NCI-H146 treated with DMSO at 0.1 percent for 48 hours (cell line): ENCODE data around the gene VPREB1.
"Not testable (repeated sequence)": the region's sequence is repeated elsewhere in the genome, so short reads cannot be mapped to it uniquely, and the experiment has no call there.

ENCODE experiments used
- DNase-seq: peaks from one replicate; lab custom pipeline; 2025; ENCODE audit not compliant: unreplicated experiment; lab: John Stamatoyannopoulos, UW

The VPREB1 gene, protein sequence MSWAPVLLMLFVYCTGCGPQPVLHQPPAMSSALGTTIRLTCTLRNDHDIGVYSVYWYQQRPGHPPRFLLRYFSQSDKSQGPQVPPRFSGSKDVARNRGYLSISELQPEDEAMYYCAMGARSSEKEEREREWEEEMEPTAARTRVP

DNA sequence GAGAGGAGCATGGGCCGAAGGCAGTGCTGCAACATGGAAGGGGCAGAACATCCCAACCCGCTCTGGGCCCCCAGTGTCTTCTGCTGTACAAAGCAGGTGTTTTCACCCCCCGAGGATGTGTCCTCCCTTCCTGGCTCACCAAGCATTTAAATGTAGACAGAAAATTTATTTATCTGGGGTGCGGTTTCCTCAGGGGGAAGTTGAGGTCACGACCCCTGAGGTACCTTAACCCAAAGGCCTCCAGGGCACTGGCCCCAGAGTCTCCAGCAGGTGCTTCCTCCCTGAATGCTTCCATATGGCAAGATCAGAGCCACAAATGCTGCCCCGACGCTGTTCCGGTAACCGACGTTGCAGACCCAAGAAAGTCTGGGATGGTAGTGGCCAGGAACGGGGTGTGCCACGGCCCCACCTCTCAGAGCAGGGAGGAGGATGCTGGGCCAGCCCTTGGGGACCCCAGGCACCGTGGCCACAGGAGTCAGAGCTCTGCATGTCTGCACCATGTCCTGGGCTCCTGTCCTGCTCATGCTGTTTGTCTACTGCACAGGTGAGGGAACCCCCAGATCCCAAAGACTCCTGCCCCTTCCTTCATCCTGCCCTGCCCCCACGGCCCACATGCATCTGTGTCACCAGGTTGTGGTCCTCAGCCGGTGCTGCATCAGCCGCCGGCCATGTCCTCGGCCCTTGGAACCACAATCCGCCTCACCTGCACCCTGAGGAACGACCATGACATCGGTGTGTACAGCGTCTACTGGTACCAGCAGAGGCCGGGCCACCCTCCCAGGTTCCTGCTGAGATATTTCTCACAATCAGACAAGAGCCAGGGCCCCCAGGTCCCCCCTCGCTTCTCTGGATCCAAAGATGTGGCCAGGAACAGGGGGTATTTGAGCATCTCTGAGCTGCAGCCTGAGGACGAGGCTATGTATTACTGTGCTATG, at the start of gene VPREB1:
VPREB1 (plus strand) TSS at position 471 of the 935 bp plus-strand sequence; CDS start at position 499, 28 bp downstream.
- DNase-seq = no peak

DNA sequence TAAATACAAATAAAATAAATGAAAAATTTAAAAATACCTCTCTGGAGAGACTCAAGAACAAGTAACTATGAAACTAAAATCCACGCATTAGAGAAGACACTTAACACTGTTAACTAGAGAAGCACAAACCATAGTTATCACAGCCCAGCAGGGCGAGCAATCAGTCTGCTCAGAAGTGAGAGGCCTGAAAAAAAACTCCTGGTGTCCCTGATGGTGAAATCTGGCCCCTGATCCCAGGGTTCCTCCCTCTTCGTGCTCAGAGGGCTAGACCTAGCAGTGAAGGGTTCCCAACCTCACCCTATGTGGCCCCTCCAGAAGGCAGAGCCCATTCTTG, 49.7 kb upstream of the VPREB1 start:
- DNase-seq = no peak

DNA sequence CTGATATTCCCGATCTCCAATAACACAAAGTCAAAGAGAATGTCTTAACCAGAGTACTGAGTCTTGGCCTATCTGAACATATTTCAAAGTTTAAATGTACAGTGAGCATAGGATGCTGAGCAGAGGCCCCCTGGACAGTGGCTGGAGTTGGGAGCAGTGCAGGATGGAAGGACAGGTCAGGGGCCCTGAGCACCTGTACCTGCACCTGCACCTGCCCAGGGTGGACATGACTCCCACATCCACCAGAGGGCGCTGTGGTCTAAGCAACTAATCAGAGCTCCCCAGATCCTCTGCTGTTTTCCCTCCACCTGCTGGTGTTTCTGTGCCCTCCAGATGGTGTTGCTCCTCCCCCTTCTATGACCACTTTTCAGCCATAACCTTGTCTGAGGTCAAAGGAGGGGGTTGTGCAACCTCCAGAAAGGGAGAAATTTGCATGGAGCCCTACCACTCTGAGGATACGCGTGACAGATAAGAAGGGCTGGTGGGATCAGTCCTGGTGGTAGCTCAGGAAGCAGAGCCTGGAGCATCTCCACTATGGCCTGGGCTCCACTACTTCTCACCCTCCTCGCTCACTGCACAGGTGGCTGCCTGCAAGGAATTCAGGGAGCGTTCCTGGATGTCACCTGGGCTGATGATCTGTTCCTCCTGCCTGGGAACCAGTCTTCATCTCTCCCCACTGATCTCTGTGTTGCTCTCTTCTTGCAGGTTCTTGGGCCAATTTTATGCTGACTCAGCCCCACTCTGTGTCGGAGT, 49.1 kb upstream of the VPREB1 start:
- DNase-seq = peak; percentile 64

DNA sequence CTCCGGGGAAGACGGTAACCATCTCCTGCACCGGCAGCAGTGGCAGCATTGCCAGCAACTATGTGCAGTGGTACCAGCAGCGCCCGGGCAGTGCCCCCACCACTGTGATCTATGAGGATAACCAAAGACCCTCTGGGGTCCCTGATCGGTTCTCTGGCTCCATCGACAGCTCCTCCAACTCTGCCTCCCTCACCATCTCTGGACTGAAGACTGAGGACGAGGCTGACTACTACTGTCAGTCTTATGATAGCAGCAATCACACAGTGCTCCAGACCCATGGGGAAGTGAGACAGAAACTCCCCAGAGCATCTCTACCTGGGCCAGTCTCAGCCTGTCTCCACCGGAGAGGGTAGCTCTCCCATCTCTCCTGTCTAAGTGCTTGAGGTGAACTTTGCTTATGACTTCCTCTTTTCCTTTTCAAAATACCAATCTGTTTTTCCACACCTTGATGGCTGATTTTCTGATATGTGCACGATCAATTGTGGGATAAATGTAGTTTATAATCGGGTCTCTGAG, 48.5 kb upstream of the VPREB1 start:
- DNase-seq = no peak

DNA sequence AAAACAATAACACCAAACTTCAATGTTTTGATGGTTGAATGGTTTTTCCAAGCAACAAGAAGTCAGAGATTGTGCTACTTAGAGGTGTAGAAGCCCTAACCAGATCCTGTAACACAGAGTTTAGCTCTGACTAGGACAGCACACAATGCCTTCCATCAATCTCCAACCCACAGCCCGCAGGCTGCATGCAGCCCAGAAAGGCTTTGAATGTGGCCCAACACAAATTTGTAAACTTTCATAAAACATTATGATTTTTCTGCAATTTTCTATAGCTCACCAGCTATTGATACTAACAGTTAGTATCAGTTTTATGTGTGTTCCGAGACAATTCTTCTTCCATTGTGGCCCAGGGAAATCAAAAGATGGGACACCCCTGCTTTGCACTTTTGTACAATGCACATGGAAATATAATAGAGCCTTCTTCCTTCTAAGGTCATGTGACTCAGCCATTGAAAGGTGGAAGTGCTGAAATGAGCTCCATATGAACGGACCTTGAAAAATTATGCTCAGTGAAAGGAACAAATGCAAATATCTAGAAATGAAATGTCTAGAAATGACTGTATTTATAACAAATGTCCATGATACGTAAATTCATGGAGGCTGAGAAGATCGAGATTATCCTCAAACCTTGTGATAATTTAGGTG, 47.6 kb upstream of the VPREB1 start:
- DNase-seq = no peak

DNA sequence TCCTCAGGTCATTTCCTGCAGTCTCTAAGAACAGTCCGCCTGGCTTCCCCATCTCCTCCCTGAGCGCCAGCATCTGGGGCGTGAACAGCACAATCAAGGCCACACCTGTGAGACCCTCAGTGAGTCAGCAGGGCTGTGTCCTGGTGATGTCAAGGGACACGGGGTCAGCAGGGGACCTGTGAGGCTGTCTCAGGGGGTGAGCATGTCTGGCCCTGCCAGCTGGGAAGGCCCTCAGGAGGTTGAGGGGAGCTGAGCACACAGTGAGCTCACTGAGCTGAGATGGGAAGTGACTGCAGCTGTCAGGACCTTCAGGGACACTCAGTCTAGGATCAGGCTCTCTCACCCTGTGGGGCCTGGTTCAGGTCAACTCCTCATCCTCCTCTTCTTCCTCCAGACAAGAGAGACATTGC, 46.6 kb upstream of the VPREB1 start:
- no peak for DNase-seq

DNA sequence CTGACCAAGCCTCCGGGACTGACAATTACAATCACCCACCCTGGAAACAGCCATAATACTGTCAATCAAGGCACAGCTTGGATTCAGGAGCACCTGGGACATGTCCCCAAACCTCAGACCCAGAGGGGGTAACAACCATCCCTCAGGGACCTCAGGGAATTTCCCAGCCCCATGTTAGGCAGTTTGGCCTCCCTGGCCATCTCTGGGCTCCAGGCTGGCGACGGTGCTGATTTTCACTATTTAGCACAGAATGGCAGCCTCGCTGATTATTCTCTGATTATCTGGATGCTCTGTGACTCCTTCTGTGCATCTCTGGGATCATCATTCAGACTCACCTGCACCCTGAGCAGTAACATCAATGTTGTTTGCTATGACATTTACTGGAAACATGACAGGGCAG, 45.8 kb upstream of the VPREB1 start:
- no peak for DNase-seq

DNA sequence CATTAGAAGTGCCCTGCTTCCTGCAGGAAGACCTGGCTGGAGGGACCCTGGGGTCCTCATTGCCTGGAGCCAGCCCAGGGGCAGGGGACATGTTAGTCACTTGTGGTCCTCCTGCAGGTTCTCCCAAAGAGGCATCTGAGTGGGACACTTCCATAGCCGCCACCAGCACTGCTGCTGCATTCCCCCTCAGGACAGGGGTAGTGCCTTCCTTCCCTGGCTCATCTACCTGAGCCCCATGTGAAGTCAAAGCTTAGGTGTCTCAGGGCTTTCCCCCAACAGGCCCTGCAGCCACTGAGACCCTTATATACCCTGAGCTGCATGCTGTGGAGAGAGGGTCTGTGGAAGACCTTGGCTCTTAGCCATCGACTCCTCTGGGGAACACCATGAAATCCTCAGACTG, 45.0 kb upstream of the VPREB1 start:
- DNase-seq = no peak

DNA sequence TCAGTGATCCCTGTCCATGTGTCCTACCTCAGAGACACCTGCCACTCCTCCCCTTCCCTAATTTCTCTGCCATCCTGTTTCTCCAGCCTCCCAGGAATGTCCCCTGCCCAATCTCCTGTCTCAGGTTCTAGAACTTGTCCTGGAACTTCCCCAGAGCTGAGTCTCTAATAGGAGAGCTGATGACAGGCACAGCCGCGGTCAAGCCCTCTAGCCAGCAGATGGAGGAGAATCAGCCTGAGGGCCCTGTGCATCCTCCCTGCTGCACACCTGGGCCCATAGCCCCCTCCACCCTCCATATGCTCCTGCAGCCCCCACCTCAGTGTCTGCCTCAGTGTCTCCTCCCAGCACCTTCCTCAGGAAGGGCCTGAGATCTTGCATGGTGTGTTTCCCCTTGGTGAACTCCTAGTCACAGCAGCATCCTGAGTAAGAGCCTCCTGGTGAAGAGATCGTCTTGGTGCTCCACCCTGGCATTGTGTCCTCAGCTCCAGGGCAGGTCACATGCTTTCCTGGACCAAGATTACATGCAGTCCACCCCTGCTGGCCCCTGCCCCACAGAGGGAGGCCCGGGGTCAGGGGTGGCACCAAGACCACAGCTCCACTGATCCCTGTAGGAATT, 43.9 kb upstream of the VPREB1 start:
- DNase-seq = no peak

DNA sequence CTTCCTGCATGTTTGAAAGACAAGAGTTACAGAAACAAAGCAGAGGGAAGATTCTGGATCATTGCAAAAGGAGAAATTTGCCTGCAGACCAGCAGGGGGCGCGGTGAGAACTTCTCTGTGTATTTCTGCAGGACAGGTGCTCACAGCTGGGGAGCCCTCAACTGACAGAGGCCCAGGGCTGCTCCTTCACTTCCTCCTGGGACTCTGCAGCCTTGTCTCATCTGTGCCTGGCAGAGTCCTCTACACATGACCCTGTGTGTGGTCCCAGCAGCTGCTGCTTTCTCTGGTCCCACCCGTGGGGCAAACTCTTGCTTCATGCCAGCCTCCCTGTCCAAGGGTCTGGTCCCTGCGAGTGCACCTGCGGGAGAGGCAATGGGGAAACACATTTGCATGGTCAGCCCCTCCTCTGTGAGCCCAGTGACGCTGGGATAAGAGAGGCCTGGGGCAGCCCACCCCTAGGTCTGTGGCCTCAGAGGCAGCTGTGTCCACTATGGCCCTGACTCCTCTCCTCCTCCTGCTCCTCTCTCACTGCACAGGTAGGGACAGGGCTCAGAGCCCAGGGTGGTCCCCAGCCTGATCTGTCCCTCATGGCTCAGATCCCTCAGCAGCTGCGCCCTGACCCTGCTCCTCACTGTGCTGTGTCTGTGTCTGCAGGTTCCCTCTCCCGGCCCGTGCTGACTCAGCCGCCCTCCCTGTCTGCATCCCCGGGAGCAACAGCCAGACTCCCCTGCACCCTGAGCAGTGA, 43.2 kb upstream of the VPREB1 start:
- peak; percentile 39 for DNase-seq

DNA sequence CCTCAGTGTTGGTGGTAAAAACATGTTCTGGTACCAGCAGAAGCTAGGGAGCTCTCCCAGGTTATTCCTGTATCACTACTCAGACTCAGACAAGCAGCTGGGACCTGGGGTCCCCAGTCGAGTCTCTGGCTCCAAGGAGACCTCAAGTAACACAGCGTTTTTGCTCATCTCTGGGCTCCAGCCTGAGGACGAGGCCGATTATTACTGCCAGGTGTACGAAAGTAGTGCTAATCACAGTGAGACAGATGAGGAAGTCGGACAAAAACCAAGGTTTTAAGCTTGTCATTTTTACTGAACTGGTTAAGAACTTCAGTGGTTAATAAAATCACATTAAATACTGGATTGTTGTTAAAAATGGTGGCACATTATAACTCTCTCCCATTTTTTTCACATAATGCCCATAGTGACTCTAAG, 42.6 kb upstream of the VPREB1 start:
- DNase-seq = no peak

DNA sequence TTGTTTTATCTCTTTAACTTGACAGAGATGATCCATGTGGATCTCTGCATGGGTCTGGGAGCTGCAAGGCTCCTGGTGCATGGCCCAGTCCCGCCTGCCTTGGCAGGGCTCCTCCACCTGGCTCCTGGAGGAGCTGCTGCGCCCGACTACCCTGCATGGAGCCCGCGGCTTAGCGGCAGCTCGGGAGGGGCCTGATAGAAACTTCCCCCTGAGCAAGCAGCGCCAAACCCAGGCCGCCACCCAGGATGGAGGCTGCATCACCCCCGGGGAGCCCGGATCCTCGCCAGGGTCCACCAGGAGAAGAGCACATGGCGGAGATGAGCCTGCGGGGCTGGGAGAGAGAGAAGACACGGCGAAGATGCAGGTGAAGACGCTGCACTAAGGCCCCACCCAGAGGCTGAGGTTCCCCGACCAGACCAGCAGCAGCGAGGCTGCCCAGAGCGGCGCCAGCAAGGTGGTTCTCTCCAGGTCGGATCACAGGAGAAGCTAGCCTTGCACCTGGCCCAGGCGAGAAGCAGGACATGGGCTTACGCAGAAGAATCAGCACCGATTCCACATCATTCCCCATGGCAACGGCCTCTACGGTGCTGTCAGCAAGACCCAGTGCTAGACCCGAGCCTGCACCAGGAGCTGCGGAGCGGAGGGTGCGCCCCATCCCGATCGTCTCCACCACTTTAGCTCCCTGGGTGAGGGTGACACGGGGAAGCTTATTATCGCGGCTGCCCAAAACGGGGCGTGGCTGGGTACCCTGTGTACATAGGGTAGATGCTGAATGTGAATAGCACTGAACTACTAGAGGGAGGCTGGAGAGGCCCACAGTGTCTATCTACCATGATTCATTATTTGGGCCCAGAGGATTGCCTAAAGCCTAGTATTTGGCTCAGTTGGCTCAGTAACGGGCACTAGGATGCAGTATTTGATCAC, 41.3 kb upstream of the VPREB1 start:
- no peak for DNase-seq

DNA sequence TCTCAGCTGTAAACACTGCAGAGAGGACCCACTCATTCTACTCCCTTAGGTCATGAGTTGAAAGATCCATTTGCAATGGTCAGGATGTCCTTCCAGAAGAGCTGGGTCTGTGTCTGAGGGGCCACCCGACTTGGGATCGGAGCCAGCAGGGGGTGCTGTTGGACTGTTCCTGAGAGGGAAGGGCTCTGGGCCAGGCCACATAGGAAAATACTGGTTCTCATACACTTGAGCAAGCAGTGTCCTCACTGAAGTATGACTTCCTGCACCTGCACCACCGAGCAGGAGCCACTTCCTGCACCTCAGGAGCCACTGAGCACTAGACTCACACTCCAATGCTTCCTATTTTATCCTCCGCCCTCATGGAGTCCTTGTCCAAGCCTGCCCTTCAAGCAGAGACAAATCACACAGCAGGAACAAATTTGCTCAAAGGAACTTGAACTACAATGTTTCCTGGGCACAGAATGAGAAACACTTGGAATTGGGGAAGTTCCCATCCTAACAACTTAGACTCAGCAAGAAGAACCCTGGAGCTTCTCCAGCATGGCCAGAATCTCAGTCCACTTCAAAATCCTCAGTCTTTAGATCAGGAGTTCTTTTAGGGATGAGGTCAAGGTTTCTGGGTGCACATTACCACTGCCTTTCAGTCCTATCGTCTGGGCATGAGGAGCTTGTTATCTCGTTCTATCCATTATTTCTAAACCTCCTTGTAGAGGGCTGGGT, 36.6 kb upstream of the VPREB1 start:
- DNase-seq = peak; percentile 12

DNA sequence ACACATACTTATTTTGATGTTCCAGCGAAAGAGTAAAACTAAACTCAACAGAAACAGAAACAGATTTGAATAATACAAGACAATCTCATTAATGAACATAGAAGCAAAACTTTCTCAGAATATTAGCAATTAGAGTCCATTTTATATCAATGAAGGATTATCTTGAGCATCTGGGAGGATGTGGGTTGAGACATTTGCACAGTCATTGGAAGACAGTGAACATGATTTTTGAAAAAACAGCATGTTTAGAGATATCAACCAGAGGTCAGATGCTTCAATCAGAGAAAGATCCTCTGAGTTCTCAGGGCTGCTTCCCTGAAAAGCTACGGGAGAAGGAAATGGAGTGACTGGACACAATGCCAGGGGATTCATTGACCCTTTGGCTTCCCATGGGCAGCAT, 35.9 kb upstream of the VPREB1 start:
- DNase-seq = no peak

DNA sequence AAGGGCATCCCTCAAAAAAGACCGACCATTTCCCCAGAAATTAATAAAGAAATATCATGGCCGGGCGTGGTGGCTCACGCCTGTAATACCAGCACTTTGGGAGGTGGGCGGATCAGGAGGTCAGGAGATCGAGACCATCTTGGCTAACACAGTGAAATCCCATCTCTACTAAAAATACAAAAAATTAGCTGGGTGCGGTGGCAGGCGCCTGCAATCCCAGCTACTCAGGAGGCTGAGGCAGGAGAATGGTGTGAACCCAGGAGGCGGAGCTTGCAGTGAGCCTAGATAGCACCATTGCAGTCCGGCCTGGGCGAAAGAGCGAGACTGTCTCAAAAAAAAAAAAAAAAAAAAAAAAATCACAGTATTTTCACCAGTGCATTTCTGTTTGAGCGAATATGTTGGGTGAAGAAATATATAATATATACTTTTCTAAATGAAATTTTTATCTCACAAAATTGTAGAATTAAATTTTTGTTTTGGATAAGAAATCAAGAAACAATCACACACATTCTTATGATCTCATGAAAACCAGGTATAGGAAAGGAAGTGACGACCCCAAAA, 35.4 kb upstream of the VPREB1 start:
- DNase-seq = not testable (repeated sequence)

DNA sequence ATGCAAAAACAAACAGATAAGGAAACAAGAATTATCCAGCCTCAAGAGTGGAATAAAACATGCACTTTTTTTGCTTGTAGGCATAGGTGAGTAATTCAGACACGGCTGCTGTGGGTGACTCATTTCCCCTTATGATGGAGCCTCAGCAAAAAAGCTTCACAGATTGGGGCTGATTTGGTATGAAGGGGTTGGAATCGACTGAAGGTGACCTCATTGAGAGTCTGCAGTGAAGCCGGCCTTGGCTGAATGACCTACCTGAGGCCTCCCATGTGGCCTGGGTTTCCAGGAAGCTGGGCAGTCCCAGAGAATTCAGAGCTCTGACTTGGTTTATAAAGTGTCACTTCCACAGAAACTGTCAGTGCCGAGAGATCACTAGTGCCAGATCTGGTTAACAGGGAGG, 34.2 kb upstream of the VPREB1 start:
- DNase-seq = no peak

DNA sequence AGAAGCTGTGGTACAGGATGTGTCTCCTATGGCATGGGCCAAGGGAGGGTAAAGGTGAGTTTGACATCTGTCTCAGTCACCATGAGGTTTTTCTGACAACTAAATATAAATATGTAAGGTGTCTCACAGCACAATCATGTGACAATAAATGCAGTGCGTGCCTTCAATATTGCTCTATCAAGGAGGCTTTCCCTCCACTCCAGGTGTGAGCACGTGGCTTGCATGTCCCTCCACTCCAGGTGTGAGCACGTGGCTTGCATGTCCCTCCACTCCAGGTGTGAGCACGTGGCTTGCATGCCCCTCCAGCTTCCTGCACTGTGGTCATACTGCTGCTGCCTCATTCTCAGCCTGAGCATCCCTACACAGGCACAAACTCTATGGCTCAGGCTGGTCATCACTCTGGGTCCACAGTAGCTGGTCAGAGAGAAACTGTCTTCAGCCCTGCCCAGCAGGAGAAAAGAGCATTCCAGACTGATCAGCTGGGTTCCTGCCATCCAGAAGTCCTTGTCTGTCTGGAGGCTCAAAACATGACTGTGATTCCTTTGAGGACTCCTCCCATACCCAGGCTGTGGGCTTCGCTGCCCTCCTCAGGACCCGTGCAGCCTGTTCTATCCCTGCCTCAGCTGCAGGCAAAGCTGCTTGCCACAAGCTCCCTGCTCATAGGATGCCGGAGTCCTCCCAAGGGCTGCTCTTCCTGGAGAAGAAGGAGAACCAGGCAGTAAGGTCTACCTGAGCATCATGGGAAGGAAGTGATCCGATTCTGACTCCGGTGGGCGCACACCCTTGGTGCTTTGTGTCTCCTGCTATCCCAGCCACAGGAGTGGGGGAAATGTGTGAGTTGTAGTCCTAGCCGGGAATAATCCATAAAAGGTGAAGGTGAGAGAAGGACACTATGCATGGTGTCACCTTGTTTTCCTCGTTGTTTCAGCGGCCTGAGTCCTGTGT, 33.4 kb upstream of the VPREB1 start:
- no peak for DNase-seq
